ENCODE measurements around the gene PRXL2B.
"Not testable (repeated sequence)": the region's sequence is repeated elsewhere in the genome, so short reads cannot be mapped to it uniquely, and the experiment has no call there.

DNA sequence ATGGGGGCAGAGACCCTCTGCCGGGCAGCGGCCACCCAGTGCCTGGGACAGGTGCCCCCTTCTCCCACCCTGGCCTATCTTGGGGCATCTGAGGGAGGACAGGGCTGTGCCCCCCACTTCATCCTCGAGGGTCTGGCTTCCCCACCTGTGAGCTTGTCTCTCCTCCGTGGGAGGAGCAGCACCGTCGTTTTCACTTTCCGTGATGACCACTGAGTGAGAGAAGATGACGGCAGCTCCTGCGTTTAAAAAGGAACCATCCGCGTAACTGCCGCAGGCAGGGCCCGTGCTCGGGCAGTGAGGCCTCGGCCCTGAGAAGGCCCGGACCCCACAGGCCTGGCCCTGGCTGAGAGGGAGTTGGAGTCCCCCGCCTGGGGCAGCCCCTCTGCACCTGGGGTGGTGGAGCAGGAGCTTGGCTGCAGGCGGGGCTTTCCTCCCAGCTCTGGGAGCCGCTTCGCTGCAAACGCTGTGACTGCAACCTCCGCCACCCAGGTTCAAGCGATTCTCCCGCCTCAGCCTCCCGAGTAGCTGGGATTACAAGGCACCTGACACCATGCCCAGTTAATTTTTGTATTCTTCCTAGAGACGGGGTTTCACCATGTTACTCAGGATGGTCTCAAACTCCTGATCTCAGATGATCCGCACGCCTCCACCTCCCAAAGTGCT is 37.1 kb upstream of the PRXL2B start:
- not testable (repeated sequence) for TF ChIP-seq EZH2phosphoT487, CTCF, EZH2 (IDR thresholded peaks at IDR 0.05)

Data from neural progenitor cell (in vitro differentiated cells).